ENCODE measurements around the gene BRF1. TPM values are rescaled to one million over a fixed set of nuclear protein-coding genes. Genes with fewer than 3 reads are reported as not detected.
A peak's percentile ranks its signal among the peaks of the same experiment; 100 is the strongest.
"Not testable (repeated sequence)": the region's sequence is repeated elsewhere in the genome, so short reads cannot be mapped to it uniquely, and the experiment has no call there.

Gene BRF1
- total RNA-seq, 8 experiments from 2014 or later, result 14.4 to 36.3 (median 30.8) TPM

- peak overlapping the region; percentile 20 to 46 for H3K27ac ChIP-seq
- peak in 2 of 8 experiments; percentile 13 to 14 for ATAC-seq (replicated peaks in 6 of 8)
- in situ Hi-C loops (cut with MboI; ENCODE audit: low pct_unique_long_range_greater_than_20kb in 2 of 9, low sequenced_read_pairs in 9 of 9, unreplicated experiment in 9 of 9), result no loop called here
- H3K4me1 ChIP-seq (replicated peaks in 1 of 2), result peaks cover 62 to 63% of the 10 kb centered on the region in 2 donors
- 35 to 100% (median 62%) methylated on average over 2 to 12 of the region's 15 CpGs; no CpG with 5 or more reads in 4 of the 10 experiments for WGBS, 10 experiments
- no peak overlapping the region for H3K4me3 ChIP-seq
Observed at GRCh38 chr14:105328678-105329390, 28.0 kb upstream of the BRF1 start.

- in situ Hi-C loops (cut with MboI; ENCODE audit: low pct_unique_long_range_greater_than_20kb in 2 of 9, low sequenced_read_pairs in 9 of 9, unreplicated experiment in 9 of 9), result no loop called here
- H3K4me1 ChIP-seq (replicated peaks in 1 of 2), result peaks cover 63 to 67% of the 10 kb centered on the region in 2 donors
- 0 to 80% (median 67%) methylated on average over 1 to 9 of the region's 12 CpGs; no CpG with 5 or more reads in 4 of the 10 experiments for WGBS, 10 experiments
- peak overlapping the region in 1 of 2 donors; percentile 25 for H3K27ac ChIP-seq
- no peak for ATAC-seq (replicated peaks in 6 of 8)
- no peak overlapping the region for H3K4me3 ChIP-seq
Observed at GRCh38 chr14:105328070-105328677, 27.4 kb upstream of the BRF1 start.

- H3K4me3 ChIP-seq; in situ Hi-C loops (cut with MboI; ENCODE audit: low pct_unique_long_range_greater_than_20kb in 2 of 9, low sequenced_read_pairs in 9 of 9, unreplicated experiment in 9 of 9): not testable (repeated sequence)
- peaks cover 63 to 69% of the 10 kb centered on the region in 2 donors for H3K4me1 ChIP-seq (replicated peaks in 1 of 2)
Observed at GRCh38 chr14:105327695-105328045, 26.9 kb upstream of the BRF1 start.

GRCh38 chr14:105326891-105327694 is 26.3 kb upstream of the BRF1 start:
- 40 to 100% (median 80%) methylated on average over 1 to 16 of the region's 34 CpGs; no CpG with 5 or more reads in 3 of the 10 experiments for WGBS, 10 experiments
- no peak overlapping the region for H3K4me3 ChIP-seq
- peaks cover 63 to 69% of the 10 kb centered on the region in 2 donors for H3K4me1 ChIP-seq (replicated peaks in 1 of 2)
- in situ Hi-C loops (cut with MboI; ENCODE audit: low pct_unique_long_range_greater_than_20kb in 2 of 9, low sequenced_read_pairs in 9 of 9, unreplicated experiment in 9 of 9), result no loop called here
- peak in 5 of 8 experiments; percentile 26 to 73 (median 66) for ATAC-seq (replicated peaks in 6 of 8)
- peak overlapping the region in 1 of 2 donors; percentile 3 for H3K27ac ChIP-seq

More at GRCh38 chr14:105327695-105328045, 26.9 kb upstream of the BRF1 start:
- ATAC-seq (replicated peaks in 6 of 8), result peak in 2 of 8 experiments; percentile 11 to 18
- peak overlapping the region in 1 of 2 donors; percentile 25 for H3K27ac ChIP-seq
- WGBS, 10 experiments, result 51 to 100% (median 77%) methylated on average over 1 to 8 of the region's 17 CpGs; no CpG with 5 or more reads in 6 of the 10 experiments

- in situ Hi-C loops (cut with MboI; ENCODE audit: low pct_unique_long_range_greater_than_20kb in 2 of 9, low sequenced_read_pairs in 9 of 9, unreplicated experiment in 9 of 9), result no loop called here
- H3K27ac ChIP-seq, result no peak overlapping the region
- no peak overlapping the region for H3K4me3 ChIP-seq
- peaks cover 63 to 69% of the 10 kb centered on the region in 2 donors for H3K4me1 ChIP-seq (replicated peaks in 1 of 2)
- peak in 2 of 8 experiments; percentile 1 to 2 for ATAC-seq (replicated peaks in 6 of 8)
- 70 to 100% (median 82%) methylated on average over 1 to 3 of the region's 9 CpGs; no CpG with 5 or more reads in 5 of the 10 experiments for WGBS, 10 experiments
Observed at GRCh38 chr14:105326568-105326867, 25.7 kb upstream of the BRF1 start.

- 46 to 80% (median 68%) methylated on average over 2 to 4 of the region's 27 CpGs; no CpG with 5 or more reads in 6 of the 10 experiments for whole genome bisulfite sequencing, 10 experiments
- in situ Hi-C loops (cut with MboI; ENCODE audit: low pct_unique_long_range_greater_than_20kb in 2 of 9, low sequenced_read_pairs in 9 of 9, unreplicated experiment in 9 of 9), result no loop called here
- Histone ChIP-seq H3K4me3 (no peak overlapping the region), H3K27ac (no peak overlapping the region), H3K4me1 (replicated peaks in 1 of 2) (peaks cover 63 to 69% of the 10 kb centered on the region in 2 donors)
- no peak for ATAC-seq (replicated peaks in 6 of 8)
Observed at GRCh38 chr14:105325716-105326567, 25.1 kb upstream of the BRF1 start.

- in situ Hi-C loops (cut with MboI; ENCODE audit: low pct_unique_long_range_greater_than_20kb in 2 of 9, low sequenced_read_pairs in 9 of 9, unreplicated experiment in 9 of 9), result no loop called here
- Histone ChIP-seq H3K4me3 (no peak overlapping the region), H3K27ac (no peak overlapping the region), H3K4me1 (replicated peaks in 1 of 2) (peaks cover 58 to 63% of the 10 kb centered on the region in 2 donors)
- ATAC-seq (replicated peaks in 6 of 8), result no peak
- 67 to 92% (median 75%) methylated on average over 2 to 7 of the region's 9 CpGs; no CpG with 5 or more reads in 6 of the 10 experiments for WGBS, 10 experiments
Observed at GRCh38 chr14:105325303-105325702, 24.5 kb upstream of the BRF1 start.

GRCh38 chr14:105324871-105325270 is 24.1 kb upstream of the BRF1 start:
- in situ Hi-C loops (cut with MboI; ENCODE audit: low pct_unique_long_range_greater_than_20kb in 2 of 9, low sequenced_read_pairs in 9 of 9, unreplicated experiment in 9 of 9), result no loop called here

GRCh38 chr14:105324080-105324778 is 23.4 kb upstream of the BRF1 start:
- peaks cover 52 to 57% of the 10 kb centered on the region in 2 donors for H3K4me1 ChIP-seq (replicated peaks in 1 of 2)
- H3K27ac ChIP-seq, result no peak overlapping the region
- 76 to 100% (median 93%) methylated on average over 1 to 5 of the region's 30 CpGs; no CpG with 5 or more reads in 6 of the 10 experiments for WGBS, 10 experiments
- no peak overlapping the region for H3K4me3 ChIP-seq
- in situ Hi-C loops (cut with MboI; ENCODE audit: low pct_unique_long_range_greater_than_20kb in 2 of 9, low sequenced_read_pairs in 9 of 9, unreplicated experiment in 9 of 9), result no loop called here
- ATAC-seq (replicated peaks in 6 of 8), result peak in 5 of 8 experiments; percentile 34 to 61 (median 44)

More at GRCh38 chr14:105324871-105325270, 24.1 kb upstream of the BRF1 start:
- peaks cover 57 to 62% of the 10 kb centered on the region in 2 donors for H3K4me1 ChIP-seq (replicated peaks in 1 of 2)
- no peak for ATAC-seq (replicated peaks in 6 of 8)
- no peak overlapping the region for H3K27ac ChIP-seq
- WGBS, 10 experiments, result no CpG with 5 or more reads among the region's 12 CpGs
- no peak overlapping the region for H3K4me3 ChIP-seq

- 85 to 100% methylated on average over 2 to 8 of the region's 13 CpGs; no CpG with 5 or more reads in 8 of the 10 experiments for WGBS, 10 experiments
- in situ Hi-C loops (cut with MboI; ENCODE audit: low pct_unique_long_range_greater_than_20kb in 2 of 9, low sequenced_read_pairs in 9 of 9, unreplicated experiment in 9 of 9), result no loop called here
- H3K27ac ChIP-seq, result no peak overlapping the region
- H3K4me3 ChIP-seq, result no peak overlapping the region
- no peak for ATAC-seq (replicated peaks in 6 of 8)
- peaks cover 46 to 51% of the 10 kb centered on the region in 2 donors for H3K4me1 ChIP-seq (replicated peaks in 1 of 2)
Observed at GRCh38 chr14:105323663-105324062, 22.9 kb upstream of the BRF1 start.

- Histone ChIP-seq H3K4me1 (replicated peaks in 1 of 2) (peaks cover 39 to 44% of the 10 kb centered on the region in 2 donors), H3K4me3 (no peak overlapping the region), H3K27ac (no peak overlapping the region)
- WGBS, 10 experiments, result 55 to 90% (median 73%) methylated on average over 2 to 16 of the region's 27 CpGs; no CpG with 5 or more reads in 2 of the 10 experiments
- peak in 5 of 8 experiments; percentile 30 to 88 (median 43) for ATAC-seq (replicated peaks in 6 of 8)
- in situ Hi-C loops (cut with MboI; ENCODE audit: low pct_unique_long_range_greater_than_20kb in 2 of 9, low sequenced_read_pairs in 9 of 9, unreplicated experiment in 9 of 9), result no loop called here
Observed at GRCh38 chr14:105322791-105323556, 22.2 kb upstream of the BRF1 start.
